ENCODE measurements around the gene ADH6.
"Not testable (repeated sequence)": the region's sequence is repeated elsewhere in the genome, so short reads cannot be mapped to it uniquely, and the experiment has no call there.

Gene ADH6

GRCh38 chr4:99190336-99190735, 28.7 kb downstream of the ADH6 start:
- DNase-seq (ENCODE audit: low read depth), result peak; percentile 5
- H3K4me3 ChIP-seq (ENCODE audit: low read length), result no peak overlapping the region
- no peak for TF ChIP-seq CTCF (IDR thresholded peaks at IDR 0.05; ENCODE audit: insufficient read depth, low read depth, low read length, missing control alignments)

- H3K4me3 ChIP-seq (ENCODE audit: low read length); DNase-seq (ENCODE audit: low read depth): not testable (repeated sequence)
Observed at GRCh38 chr4:99189900-99190299, 29.1 kb downstream of the ADH6 start.

GRCh38 chr4:99186029-99186428, 33.0 kb downstream of the ADH6 start:
- no peak for DNase-seq (ENCODE audit: low read depth)
- no peak for TF ChIP-seq CTCF (IDR thresholded peaks at IDR 0.05; ENCODE audit: insufficient read depth, low read depth, low read length, missing control alignments)
- H3K4me3 ChIP-seq (ENCODE audit: low read length), result no peak overlapping the region

GRCh38 chr4:99185581-99185980, 33.5 kb downstream of the ADH6 start:
- TF ChIP-seq CTCF (IDR thresholded peaks at IDR 0.05; ENCODE audit: insufficient read depth, low read depth, low read length, missing control alignments), result no peak
- no peak overlapping the region for H3K4me3 ChIP-seq (ENCODE audit: low read length)
- no peak for DNase-seq (ENCODE audit: low read depth)

GRCh38 chr4:99180382-99181070, 38.5 kb downstream of the ADH6 start:
- no peak overlapping the region for H3K4me3 ChIP-seq (ENCODE audit: low read length)
- no peak for TF ChIP-seq CTCF (IDR thresholded peaks at IDR 0.05; ENCODE audit: insufficient read depth, low read depth, low read length, missing control alignments)
- DNase-seq (ENCODE audit: low read depth), result peak; percentile 87

GRCh38 chr4:99179626-99180025, 39.4 kb downstream of the ADH6 start:
- no peak for TF ChIP-seq CTCF (IDR thresholded peaks at IDR 0.05; ENCODE audit: insufficient read depth, low read depth, low read length, missing control alignments)
- no peak overlapping the region for H3K4me3 ChIP-seq (ENCODE audit: low read length)
- peak; percentile 15 for DNase-seq (ENCODE audit: low read depth)

- no peak for TF ChIP-seq CTCF (IDR thresholded peaks at IDR 0.05; ENCODE audit: insufficient read depth, low read depth, low read length, missing control alignments)
- no peak overlapping the region for H3K4me3 ChIP-seq (ENCODE audit: low read length)
- DNase-seq (ENCODE audit: low read depth), result no peak
Observed at GRCh38 chr4:99179178-99179577, 39.9 kb downstream of the ADH6 start.

All from epithelial cell of esophagus (primary cell).